A549 (cell line): ENCODE data around the gene CTSA.

Source experiments
- BHLHE40 ChIP-seq: IDR thresholded peaks from 2 replicates; pipeline ENCODE4 v1.6.1; 2012; ENCODE audit warnings: low read depth, low read length, inconsistent platforms
- CHD2 ChIP-seq: fragments of 150-350 bp; IDR thresholded peaks from 2 replicates; pipeline ENCODE4 v1.6.1; 2014; ENCODE audit warnings: low read length; ENCODE audit not compliant: partially characterized antibody
- CTCF ChIP-seq: fragments of >200 bp; sonication (Bioruptor Twin); formaldehyde crosslinking; IDR thresholded peaks from 3 replicates; pipeline ENCODE4 v1.5.1; 2016
- EHMT2 ChIP-seq: fragments of 200-600 bp; sonication (generic); IDR thresholded peaks from 2 replicates; pipeline ENCODE4 v1.6.1; 2016; ENCODE audit warnings: antibody characterized with exemption, low read depth, mild to moderate bottlenecking, moderate library complexity
- EP300 ChIP-seq, 2 experiments: fragments of >200 bp; sonication (Bioruptor Twin); formaldehyde crosslinking; IDR thresholded peaks; 2 replicates in 1 of 2; 3 replicates in 1 of 2; pipeline ENCODE4 v1.6.1; 2016 to 2017
- MAX ChIP-seq: IDR thresholded peaks from 2 replicates; pipeline ENCODE4 v1.6.1; 2012
- POLR2A ChIP-seq: IDR thresholded peaks from 2 replicates; pipeline ENCODE4 v1.6.1; 2012; ENCODE audit warnings: mild to moderate bottlenecking, low read length
- RAD21 ChIP-seq, 2 experiments: fragments of >200 bp in 1 of 2; sonication (Bioruptor Twin) in 1 of 2; formaldehyde crosslinking in 1 of 2; IDR thresholded peaks in 1 of 2; conservative IDR thresholded peaks in 1 of 2; 2 replicates in 1 of 2; 3 replicates in 1 of 2; pipeline ENCODE4 v1.6.1; 2012 to 2018; ENCODE audit warnings: inconsistent platforms in 1 of 2
- RFX5 ChIP-seq: fragments of 450-650 bp; IDR thresholded peaks from 2 replicates; pipeline ENCODE4 v1.7.1; 2014; ENCODE audit warnings: antibody characterized with exemption, mild to moderate bottlenecking, moderate library complexity

GRCh38 chr20:45909336-45909808 lies 18.2 kb downstream of the CTSA start:
- TF ChIP-seq MAX (no peak), CTCF (no peak), RAD21 (conservative IDR thresholded peaks at IDR 0.05 in 1 of 2, IDR thresholded peaks at IDR 0.05 in 1 of 2) (no peak), RFX5 (no peak), BHLHE40 (no peak), EP300 (IDR thresholded peaks at IDR 0.05) (no peak), EHMT2 (no peak), POLR2A (no peak), CHD2 (no peak)
